ENCODE measurements around the gene E2F6. TPM values are rescaled to one million over a fixed set of nuclear protein-coding genes. Genes with fewer than 3 reads are reported as not detected.

The E2F6 gene
- polyA plus RNA-seq, 1 experiment: 17.9 TPM

DNA sequence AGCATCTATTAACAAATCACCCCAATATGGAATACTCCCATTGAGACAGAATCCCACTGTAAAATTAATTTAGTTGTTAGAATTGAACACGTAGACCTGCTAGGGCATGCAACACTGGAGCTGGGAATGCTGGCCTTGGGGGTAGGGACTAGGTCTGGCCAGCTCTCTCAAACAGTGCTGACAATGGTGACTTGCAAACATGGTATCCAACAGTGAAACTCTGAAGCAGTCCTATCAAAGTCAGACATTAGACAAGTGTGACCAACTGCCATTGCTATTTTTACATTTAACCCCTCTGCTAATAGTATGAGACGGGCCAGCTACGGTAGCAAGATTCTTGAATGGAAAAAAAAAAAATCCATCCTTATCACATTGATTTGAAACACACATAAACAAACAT, 7.2 kb downstream of the E2F6 start:
- POLR2A ChIA-PET: no interaction called here

GRCh38 chr2:11457935-11458334, 8.0 kb downstream of the E2F6 start:
- H3K4me3 ChIP-seq (ENCODE audit: low read depth, low read length): no peak overlapping the region
- no peak for TF ChIP-seq CTCF (IDR thresholded peaks at IDR 0.05; ENCODE audit: low read depth, low read length)
- no peaks in the 10 kb centered on the region for H3K9me3 ChIP-seq (ENCODE audit: control insufficient read depth, insufficient read depth, low read length)
- ChIA-PET POLR2A (no interaction called here), CTCF (interaction anchor here (0.6 to 2.1 kb wide), 6 partner anchors 11 to 625 kb away, joined by 3 to 10 read pairs (median 4); no protein-coding TSS in a partner anchor)
- no peaks in the 10 kb centered on the region for H3K27me3 ChIP-seq (ENCODE audit: control insufficient read depth, insufficient read depth, low read length)
- no peak for DNase-seq (ENCODE audit: low read depth, low spot score)
- H3K27ac ChIP-seq (ENCODE audit: low read depth, low read length): no peak overlapping the region

More for the DNA sequence above, 7.2 kb downstream of the E2F6 start:
- no peak for TF ChIP-seq CTCF (IDR thresholded peaks at IDR 0.05; ENCODE audit: low read depth, low read length)
- H3K27me3 ChIP-seq (ENCODE audit: control insufficient read depth, insufficient read depth, low read length): no peaks in the 10 kb centered on the region
- no peak for DNase-seq (ENCODE audit: low read depth, low spot score)
- H3K27ac ChIP-seq (ENCODE audit: low read depth, low read length): no peak overlapping the region
- CTCF ChIA-PET: interaction anchor here (0.6 to 2.1 kb wide), 5 partner anchors 12 to 626 kb away, joined by 3 to 10 read pairs (median 5); no protein-coding TSS in a partner anchor
- no peaks in the 10 kb centered on the region for H3K9me3 ChIP-seq (ENCODE audit: control insufficient read depth, insufficient read depth, low read length)
- no peak overlapping the region for H3K4me3 ChIP-seq (ENCODE audit: low read depth, low read length)

- ChIA-PET CTCF (interaction anchor here (1.1 kb wide), 1 partner anchor 9 kb away, joined by 4 read pairs; no protein-coding TSS in a partner anchor), POLR2A (no interaction called here)
- Histone ChIP-seq H3K4me3 (ENCODE audit: low read depth, low read length) (no peak overlapping the region), H3K9me3 (ENCODE audit: control insufficient read depth, insufficient read depth, low read length) (no peaks in the 10 kb centered on the region), H3K27ac (ENCODE audit: low read depth, low read length) (no peak overlapping the region), H3K27me3 (ENCODE audit: control insufficient read depth, insufficient read depth, low read length) (no peaks in the 10 kb centered on the region)
- DNase-seq (ENCODE audit: low read depth, low spot score): no peak
- no peak for TF ChIP-seq CTCF (IDR thresholded peaks at IDR 0.05; ENCODE audit: low read depth, low read length)
These were observed 9.7 kb downstream of the E2F6 start for GRCh38 chr2:11456251-11456650.

- POLR2A ChIA-PET: no interaction called here
- H3K27ac ChIP-seq (ENCODE audit: low read depth, low read length): no peak overlapping the region
- no peak for DNase-seq (ENCODE audit: low read depth, low spot score)
- no peaks in the 10 kb centered on the region for H3K27me3 ChIP-seq (ENCODE audit: control insufficient read depth, insufficient read depth, low read length)
- CTCF ChIA-PET: no interaction called here
- TF ChIP-seq CTCF (IDR thresholded peaks at IDR 0.05; ENCODE audit: low read depth, low read length): no peak
- no peak overlapping the region for H3K4me3 ChIP-seq (ENCODE audit: low read depth, low read length)
- H3K9me3 ChIP-seq (ENCODE audit: control insufficient read depth, insufficient read depth, low read length): no peaks in the 10 kb centered on the region
These were observed 11.1 kb downstream of the E2F6 start for GRCh38 chr2:11454824-11455223.

GRCh38 chr2:11450791-11451190, 15.2 kb downstream of the E2F6 start:
- Histone ChIP-seq H3K9me3 (ENCODE audit: control insufficient read depth, insufficient read depth, low read length) (no peaks in the 10 kb centered on the region), H3K27me3 (ENCODE audit: control insufficient read depth, insufficient read depth, low read length) (no peaks in the 10 kb centered on the region), H3K4me3 (ENCODE audit: low read depth, low read length) (no peak overlapping the region), H3K27ac (ENCODE audit: low read depth, low read length) (no peak overlapping the region)
- DNase-seq (ENCODE audit: low read depth, low spot score): no peak
- POLR2A ChIA-PET: interaction anchor here (1.1 kb wide), 1 partner anchor 9 kb away, joined by 5 read pairs; no protein-coding TSS in a partner anchor
- TF ChIP-seq CTCF (IDR thresholded peaks at IDR 0.05; ENCODE audit: low read depth, low read length): no peak
- CTCF ChIA-PET: interaction anchor here (0.7 to 3.2 kb wide), 3 partner anchors 38 to 318 kb away, joined by 3 to 17 read pairs (median 7); a partner anchor contains a TSS

Measured in AG04450 (cell line).